Activated B cell treated with CpG ODN at 0.5 μM for 24 hours (primary cell): ENCODE results near the gene OR1Q1. TPM values are rescaled to one million over a fixed set of nuclear protein-coding genes. Genes with fewer than 3 reads are reported as not detected.

Source experiments
- ATAC-seq: fragments of 200-7000 bp; cut with Tn5 transposase; one replicate; pipeline ENCODE4 v1.10.0; 2021; ENCODE audit warnings: low read depth, mild to moderate bottlenecking, moderate library complexity
- CTCF ChIA-PET: fragments of 350-600 bp; sonication (Branson Sonifier 250); formaldehyde crosslinking; loops from one replicate; lab custom pipeline; 2021; ENCODE audit warnings: antibody characterized with exemption; lab: Charles Lee
- POLR2A ChIA-PET: fragments of 350-600 bp; sonication (Branson Sonifier 250); formaldehyde crosslinking; loops from one replicate; lab custom pipeline; 2021; ENCODE audit warnings: antibody characterized with exemption; lab: Charles Lee
- DNase-seq: peaks from one replicate; pipeline ENCODE4 v3.0.0; 2022
- H3K27ac Mint-ChIP-seq: one replicate; pipeline ENCODE4 v1.8.0; 2020; ENCODE audit warnings: mixed read lengths
- H3K27me3 Mint-ChIP-seq: one replicate; pipeline ENCODE4 v1.8.0; 2021; ENCODE audit warnings: mixed read lengths
- H3K36me3 Mint-ChIP-seq: one replicate; pipeline ENCODE4 v1.8.0; 2021; ENCODE audit warnings: low read depth, mixed read lengths
- H3K4me1 Mint-ChIP-seq: one replicate; pipeline ENCODE4 v1.8.0; 2021; ENCODE audit warnings: mixed read lengths
- H3K4me3 Mint-ChIP-seq: one replicate; pipeline ENCODE4 v1.8.0; 2020; ENCODE audit warnings: mild to moderate bottlenecking, mixed read lengths
- H3K9me3 Mint-ChIP-seq: one replicate; pipeline ENCODE4 v1.8.0; 2020; ENCODE audit warnings: mixed read lengths
- CTCF ChIP-seq: fragments of 200-600 bp; IDR thresholded peaks from one replicate; pipeline ENCODE4 v1.8.0; 2022; ENCODE audit warnings: antibody characterized with exemption, mild to moderate bottlenecking
- intact Hi-C: fragments of 100-400 bp; cut with micrococcal nuclease; formaldehyde crosslinking; loops from one replicate; pipeline ENCODE4 v1.15.1; 2024
- total RNA-seq: library from RNA; stranded (reverse); gene quantifications from 2 replicates; pipeline ENCODE4 v1.2.3, GENCODE V29; 2022

OR1Q1 gene
- total RNA-seq, 1 donor from 2014 or later: not detected

DNA sequence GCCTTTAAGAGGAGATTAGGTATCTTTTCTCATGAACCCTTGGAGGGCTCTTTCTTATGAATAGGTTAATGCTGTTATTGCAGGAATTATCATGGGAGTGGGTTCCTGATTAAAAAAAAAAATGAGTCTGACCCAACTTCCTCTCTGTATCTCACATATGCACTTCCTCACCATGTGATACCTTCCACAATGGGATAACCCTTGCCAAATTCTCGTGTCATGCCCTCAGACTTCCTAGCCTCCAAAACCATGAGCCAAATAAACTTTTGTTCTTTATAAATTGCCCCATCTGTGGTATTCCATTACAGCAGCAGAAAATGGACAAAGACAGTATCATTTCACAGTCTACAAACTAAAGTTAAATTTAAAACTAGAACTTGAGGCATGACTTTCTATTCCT is 41.8 kb downstream of the OR1Q1 start:
- Mint-ChIP-seq H3K4me1 (no peaks in the 10 kb centered on the region), H3K9me3 (peaks cover 4% of the 10 kb centered on the region), H3K4me3 (no peak overlapping the region), H3K27me3 (peaks cover 16% of the 10 kb centered on the region), H3K27ac (no peak overlapping the region), H3K36me3 (no peaks in the 10 kb centered on the region)
- no peak for ATAC-seq
- CTCF ChIA-PET: no interaction called here
- POLR2A ChIA-PET: no interaction called here
- intact Hi-C loops: no loop called here
- DNase-seq: no peak
- TF ChIP-seq CTCF: no peak

GRCh38 chr9:122657527-122657926 is 43.0 kb downstream of the OR1Q1 start, which contains the start of gene OR1B1:
Gene OR1B1 (minus strand): TSS chr9:122657627.
- no peak for ATAC-seq
- TF ChIP-seq CTCF: no peak
- intact Hi-C loops: no loop called here
- POLR2A ChIA-PET: no interaction called here
- Mint-ChIP-seq H3K9me3 (peaks cover 4% of the 10 kb centered on the region), H3K27me3 (peaks cover 24% of the 10 kb centered on the region), H3K4me1 (no peaks in the 10 kb centered on the region), H3K27ac (no peak within 1 kb of the TSS), H3K4me3 (no peak within 1 kb of the TSS), H3K36me3 (no peaks in the 10 kb centered on the region)
- CTCF ChIA-PET: no interaction called here
- DNase-seq: no peak

DNA sequence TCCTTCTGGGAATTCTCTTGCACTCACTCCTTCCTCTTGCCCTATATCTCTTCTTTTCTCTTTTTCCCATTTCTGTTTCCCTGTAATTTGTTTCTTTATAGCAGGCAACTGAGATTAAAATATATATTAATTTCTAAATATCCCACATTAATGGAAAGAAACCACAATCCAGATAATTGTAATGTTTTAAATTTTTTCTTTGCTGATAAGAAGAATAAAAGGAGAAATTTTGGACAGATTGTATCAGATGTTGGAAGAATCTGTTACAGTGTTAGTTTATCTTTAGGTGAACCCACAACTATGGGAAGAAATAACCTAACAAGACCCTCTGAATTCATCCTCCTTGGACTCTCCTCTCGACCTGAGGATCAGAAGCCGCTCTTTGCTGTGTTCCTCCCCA is 46.9 kb downstream of the OR1Q1 start, which contains the start of gene OR1L1:
Gene OR1L1, plus strand, starts transcription at position 301 of the 400 bp plus-strand sequence. Its CDS starts 0 bp downstream, at position 301.
- H3K4me3 Mint-ChIP-seq: no peak within 1 kb of the TSS
- intact Hi-C loops: no loop called here
- ChIA-PET CTCF (no interaction called here), POLR2A (no interaction called here)
- TF ChIP-seq CTCF: no peak
- DNase-seq (no peak), ATAC-seq (no peak)
- no peaks in the 10 kb centered on the region for H3K36me3 Mint-ChIP-seq
- peaks cover 37% of the 10 kb centered on the region for H3K27me3 Mint-ChIP-seq
- no peaks in the 10 kb centered on the region for H3K4me1 Mint-ChIP-seq
- H3K9me3 Mint-ChIP-seq: peaks cover 1% of the 10 kb centered on the region
- H3K27ac Mint-ChIP-seq: no peak within 1 kb of the TSS

Other genes starting within 250 kb of the OR1Q1 start
- gene PTGS1, start 243.7 kb upstream of the OR1Q1 start, total RNA-seq: 8.9 and 9.4 TPM in 2 replicates
- not detected in 2 replicates for gene OR1J1, start 136.8 kb upstream of the OR1Q1 start, total RNA-seq
- gene OR1J2, start 103.9 kb upstream of the OR1Q1 start, total RNA-seq: not detected in 2 replicates
- gene OR1J4, start 95.6 kb upstream of the OR1Q1 start, total RNA-seq: not detected in 2 replicates
- gene OR1N1, start 87.4 kb upstream of the OR1Q1 start, total RNA-seq: not detected in 2 replicates
- gene OR1N2, start 61.6 kb upstream of the OR1Q1 start, total RNA-seq: not detected in 2 replicates
- gene OR1L8, start 31.4 kb upstream of the OR1Q1 start, total RNA-seq: not detected in 2 replicates
- not detected in 2 replicates for gene OR1B1, start 42.9 kb downstream of the OR1Q1 start, total RNA-seq
- not detected in 2 replicates for gene OR1L1, start 47.0 kb downstream of the OR1Q1 start, total RNA-seq
- gene OR1L3, start 60.4 kb downstream of the OR1Q1 start, total RNA-seq: not detected in 2 replicates
- not detected in 2 replicates for gene OR1L4, start 109.3 kb downstream of the OR1Q1 start, total RNA-seq
- not detected in 2 replicates for gene OR1L6, start 127.6 kb downstream of the OR1Q1 start, total RNA-seq
- not detected in 2 replicates for gene OR5C1, start 174.2 kb downstream of the OR1Q1 start, total RNA-seq
- gene OR1K1, start 185.4 kb downstream of the OR1Q1 start, total RNA-seq: not detected in 2 replicates
- 12.7 and 14.6 TPM in 2 replicates for gene PDCL, start 213.8 kb downstream of the OR1Q1 start, total RNA-seq